T-helper 9 cell (primary cell): Measurements from ENCODE around the gene TUBA8.
A peak's percentile ranks its signal among the peaks of the same experiment; 100 is the strongest.
"Not testable (repeated sequence)": the region's sequence is repeated elsewhere in the genome, so short reads cannot be mapped to it uniquely, and the experiment has no call there.

Source experiments
- DNase-seq: peaks from one replicate; pipeline ENCODE4 v3.0.0-alpha.2; 2020
- total RNA-seq, 2 donors: gene quantifications; one replicate each; lab custom pipeline; 2026; lab: John Stamatoyannopoulos, UW

Gene TUBA8
- 0.24 to 0.91 reads per million in 2 donors for total RNA-seq

- no peak for DNase-seq
Observed at GRCh38 chr22:18110194-18110953, at the start of gene TUBA8. Gene TUBA8 (plus strand): TSS chr22:18110809. CDS start chr22:18110866, 57 bp downstream.

- DNase-seq = no peak
Observed at GRCh38 chr22:18062421-18062820, 48.2 kb upstream of the TUBA8 start.

- no peak for DNase-seq
Observed at GRCh38 chr22:18063306-18063705, 47.3 kb upstream of the TUBA8 start.

- not testable (repeated sequence) for DNase-seq
Observed at GRCh38 chr22:18063715-18064114, 46.9 kb upstream of the TUBA8 start.

- DNase-seq = no peak
Observed at GRCh38 chr22:18064636-18065035, 46.0 kb upstream of the TUBA8 start.

- no peak for DNase-seq
Observed at GRCh38 chr22:18065256-18065655, 45.4 kb upstream of the TUBA8 start.

- no peak for DNase-seq
Observed at GRCh38 chr22:18066181-18066859, 44.3 kb upstream of the TUBA8 start.

- DNase-seq = no peak
Observed at GRCh38 chr22:18067121-18067520, 43.5 kb upstream of the TUBA8 start.

GRCh38 chr22:18067548-18068341 is 42.9 kb upstream of the TUBA8 start:
- DNase-seq = no peak

GRCh38 chr22:18068381-18068988 is 42.1 kb upstream of the TUBA8 start:
- DNase-seq = no peak

GRCh38 chr22:18069041-18069440 is 41.6 kb upstream of the TUBA8 start:
- DNase-seq = no peak

- DNase-seq = no peak
Observed at GRCh38 chr22:18070041-18070440, 40.6 kb upstream of the TUBA8 start.

- no peak for DNase-seq
Observed at GRCh38 chr22:18070556-18071306, 39.9 kb upstream of the TUBA8 start.

GRCh38 chr22:18071307-18071967 is 39.2 kb upstream of the TUBA8 start:
- DNase-seq = not testable (repeated sequence)

- no peak for DNase-seq
Observed at GRCh38 chr22:18071968-18072310, 38.7 kb upstream of the TUBA8 start.

- no peak for DNase-seq
Observed at GRCh38 chr22:18073467-18073866, 37.1 kb upstream of the TUBA8 start.

- not testable (repeated sequence) for DNase-seq
Observed at GRCh38 chr22:18073927-18074326, 36.7 kb upstream of the TUBA8 start.

GRCh38 chr22:18075101-18075719 is 35.4 kb upstream of the TUBA8 start:
- no peak for DNase-seq

- DNase-seq = peak; percentile 19
Observed at GRCh38 chr22:18075720-18076497, 34.7 kb upstream of the TUBA8 start.

GRCh38 chr22:18077087-18077638 is 33.4 kb upstream of the TUBA8 start:
- no peak for DNase-seq
